GM15510 (cell line): ENCODE measurements around the gene KLRF1.

Experiments
- POLR2A ChIP-seq: IDR thresholded peaks from 3 replicates; pipeline ENCODE4 v1.6.1; 2011; ENCODE audit warnings: borderline replicate concordance; ENCODE audit not compliant: insufficient read length; ENCODE audit errors: extremely low read depth

Gene KLRF1

GRCh38 chr12:9827209-9827888, at the start of gene KLRF1:
Gene KLRF1 (plus strand): TSS chr12:9827481. CDS start chr12:9827545, 64 bp downstream.
- no peak for TF ChIP-seq POLR2A

- TF ChIP-seq POLR2A: no peak
Observed at GRCh38 chr12:9779209-9779608, 48.1 kb upstream of the KLRF1 start.

- TF ChIP-seq POLR2A: no peak
Observed at GRCh38 chr12:9781360-9781759, 45.9 kb upstream of the KLRF1 start.

GRCh38 chr12:9782547-9783382, 44.5 kb upstream of the KLRF1 start:
- no peak for TF ChIP-seq POLR2A

GRCh38 chr12:9784326-9784725, 43.0 kb upstream of the KLRF1 start:
- TF ChIP-seq POLR2A: no peak

GRCh38 chr12:9784816-9785215, 42.5 kb upstream of the KLRF1 start:
- TF ChIP-seq POLR2A: no peak

GRCh38 chr12:9786726-9787717, 40.3 kb upstream of the KLRF1 start:
- TF ChIP-seq POLR2A: no peak

- TF ChIP-seq POLR2A: no peak
Observed at GRCh38 chr12:9792185-9792900, 34.9 kb upstream of the KLRF1 start.

GRCh38 chr12:9792961-9793617, 34.2 kb upstream of the KLRF1 start:
- TF ChIP-seq POLR2A: no peak

GRCh38 chr12:9793779-9794395, 33.4 kb upstream of the KLRF1 start:
- no peak for TF ChIP-seq POLR2A

GRCh38 chr12:9794484-9795093, 32.7 kb upstream of the KLRF1 start:
- TF ChIP-seq POLR2A: no peak

GRCh38 chr12:9795945-9796344, 31.3 kb upstream of the KLRF1 start:
- TF ChIP-seq POLR2A: no peak

GRCh38 chr12:9796346-9796745, 30.9 kb upstream of the KLRF1 start:
- TF ChIP-seq POLR2A: no peak
